ENCODE results near the gene SPOCK1.

Gene SPOCK1

GRCh38 chr5:137134920-137135532 is 364.1 kb downstream of the SPOCK1 start:
- DNase-seq: no peak

GRCh38 chr5:137129886-137130680 is 369.0 kb downstream of the SPOCK1 start:
- DNase-seq: no peak

- DNase-seq: no peak
Observed at GRCh38 chr5:137128012-137128411, 371.1 kb downstream of the SPOCK1 start.

- DNase-seq: no peak
Observed at GRCh38 chr5:137126829-137127228, 372.3 kb downstream of the SPOCK1 start.

GRCh38 chr5:137122558-137122957 is 376.6 kb downstream of the SPOCK1 start:
- DNase-seq: no peak

GRCh38 chr5:137122075-137122474 is 377.1 kb downstream of the SPOCK1 start:
- no peak for DNase-seq

- DNase-seq: no peak
Observed at GRCh38 chr5:137119321-137119720, 379.8 kb downstream of the SPOCK1 start.

- DNase-seq: no peak
Observed at GRCh38 chr5:137118629-137119028, 380.5 kb downstream of the SPOCK1 start.

GRCh38 chr5:137115152-137115551 is 384.0 kb downstream of the SPOCK1 start:
- DNase-seq: no peak

- DNase-seq: no peak
Observed at GRCh38 chr5:137114529-137114928, 384.6 kb downstream of the SPOCK1 start.

- no peak for DNase-seq
Observed at GRCh38 chr5:137113939-137114338, 385.2 kb downstream of the SPOCK1 start.

- no peak for DNase-seq
Observed at GRCh38 chr5:137113161-137113560, 386.0 kb downstream of the SPOCK1 start.

- DNase-seq: no peak
Observed at GRCh38 chr5:137105351-137106035, 393.6 kb downstream of the SPOCK1 start.

GRCh38 chr5:137101544-137101943 is 397.6 kb downstream of the SPOCK1 start:
- no peak for DNase-seq

GRCh38 chr5:137099651-137100050 is 399.5 kb downstream of the SPOCK1 start:
- DNase-seq: no peak

GRCh38 chr5:137098663-137099062 is 400.5 kb downstream of the SPOCK1 start:
- DNase-seq: no peak

- DNase-seq: no peak
Observed at GRCh38 chr5:137098238-137098637, 400.9 kb downstream of the SPOCK1 start.

GRCh38 chr5:137097203-137097602 is 401.9 kb downstream of the SPOCK1 start:
- no peak for DNase-seq

- DNase-seq: no peak
Observed at GRCh38 chr5:137096149-137097103, 402.7 kb downstream of the SPOCK1 start.

GRCh38 chr5:137095597-137095996 is 403.5 kb downstream of the SPOCK1 start:
- no peak for DNase-seq

GRCh38 chr5:137092831-137093230 is 406.3 kb downstream of the SPOCK1 start:
- no peak for DNase-seq

- peak; percentile 20 for DNase-seq
Observed at GRCh38 chr5:137091472-137091871, 407.7 kb downstream of the SPOCK1 start.

GRCh38 chr5:137090721-137091120 is 408.4 kb downstream of the SPOCK1 start:
- peak; percentile 9 for DNase-seq

All from NCI-H510A treated with DMSO at 0.1 percent for 48 hours (cell line).